ENCODE measurements around the gene GLIS1.

GLIS1 gene

GRCh38 chr1:53739109-53739681 is at the start of gene GLIS1:
Gene GLIS1 (minus strand): TSS chr1:53739164. CDS start chr1:53738064, 1,100 bp downstream.
- TF ChIP-seq ZFX (IDR thresholded peaks at IDR 0.05): no peak
- TF ChIP-seq CTCF (conservative IDR thresholded peaks at IDR 0.05): no peak
- no peak within 1 kb of the TSS for H3K27ac ChIP-seq

- TF ChIP-seq ZFX (IDR thresholded peaks at IDR 0.05): no peak
- no peak for TF ChIP-seq CTCF (conservative IDR thresholded peaks at IDR 0.05)
- no peak overlapping the region for H3K27ac ChIP-seq
These were observed 48.7 kb upstream of the GLIS1 start for GRCh38 chr1:53787655-53788054.

- no peak overlapping the region for H3K27ac ChIP-seq
- no peak for TF ChIP-seq CTCF (conservative IDR thresholded peaks at IDR 0.05)
- TF ChIP-seq ZFX (IDR thresholded peaks at IDR 0.05): no peak
These were observed 44.1 kb upstream of the GLIS1 start for GRCh38 chr1:53783056-53783455.

GRCh38 chr1:53781654-53782053 is 42.7 kb upstream of the GLIS1 start:
- H3K27ac ChIP-seq: no peak overlapping the region
- no peak for TF ChIP-seq ZFX (IDR thresholded peaks at IDR 0.05)
- TF ChIP-seq CTCF (conservative IDR thresholded peaks at IDR 0.05): no peak

GRCh38 chr1:53777272-53777671 is 38.3 kb upstream of the GLIS1 start:
- TF ChIP-seq CTCF (conservative IDR thresholded peaks at IDR 0.05) (no peak), ZFX (IDR thresholded peaks at IDR 0.05) (no peak)

GRCh38 chr1:53771648-53772047 is 32.7 kb upstream of the GLIS1 start:
- no peak for TF ChIP-seq ZFX (IDR thresholded peaks at IDR 0.05)
- TF ChIP-seq CTCF (conservative IDR thresholded peaks at IDR 0.05): no peak
- no peak overlapping the region for H3K27ac ChIP-seq

More at GRCh38 chr1:53777272-53777671, 38.3 kb upstream of the GLIS1 start:
- no peak overlapping the region for H3K27ac ChIP-seq

- TF ChIP-seq ZFX (IDR thresholded peaks at IDR 0.05): no peak
- no peak for TF ChIP-seq CTCF (conservative IDR thresholded peaks at IDR 0.05)
- no peak overlapping the region for H3K27ac ChIP-seq
These were observed 30.8 kb upstream of the GLIS1 start for GRCh38 chr1:53769780-53770179.
